Activated CD4-positive, CD25-positive, alpha-beta regulatory T cell (primary cell): ENCODE measurements around the gene TRERF1.
"Not testable (repeated sequence)": the region's sequence is repeated elsewhere in the genome, so short reads cannot be mapped to it uniquely, and the experiment has no call there.

Source experiments
- DNase-seq, 4 experiments: peaks; one replicate each; lab custom pipeline; 2025; lab: John Stamatoyannopoulos, UW

The TRERF1 gene

GRCh38 chr6:42217519-42218367 lies 234.0 kb downstream of the TRERF1 start, which contains the start of gene MRPS10:
TSS of gene MRPS10 (minus strand) at chr6:42217861. CDS start at chr6:42217849, 12 bp downstream.
- DNase-seq: peak; percentile 76 to 83 (median 78)

GRCh38 chr6:42217157-42217518 lies 234.6 kb downstream of the TRERF1 start:
- DNase-seq: no peak

DNA sequence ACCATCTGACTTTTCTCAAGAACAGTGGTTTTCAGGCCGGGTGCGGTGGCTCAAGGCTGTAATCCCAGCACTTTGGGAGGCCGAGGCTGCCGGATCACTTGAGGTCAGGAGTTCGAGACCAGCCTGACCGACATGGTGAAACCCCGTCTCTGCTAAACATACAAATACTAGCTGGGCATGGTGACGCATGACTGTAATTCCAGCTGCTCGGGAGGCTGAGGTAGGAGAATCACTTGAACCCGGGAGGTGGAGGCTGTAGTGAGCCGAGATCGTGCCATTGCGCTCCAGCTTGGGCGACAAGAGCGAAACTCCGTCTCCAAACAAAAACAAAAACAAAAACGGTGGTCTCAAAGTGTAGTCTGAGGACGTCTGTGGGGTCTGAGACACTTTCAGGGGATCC lies 235.2 kb downstream of the TRERF1 start:
- not testable (repeated sequence) for DNase-seq

DNA sequence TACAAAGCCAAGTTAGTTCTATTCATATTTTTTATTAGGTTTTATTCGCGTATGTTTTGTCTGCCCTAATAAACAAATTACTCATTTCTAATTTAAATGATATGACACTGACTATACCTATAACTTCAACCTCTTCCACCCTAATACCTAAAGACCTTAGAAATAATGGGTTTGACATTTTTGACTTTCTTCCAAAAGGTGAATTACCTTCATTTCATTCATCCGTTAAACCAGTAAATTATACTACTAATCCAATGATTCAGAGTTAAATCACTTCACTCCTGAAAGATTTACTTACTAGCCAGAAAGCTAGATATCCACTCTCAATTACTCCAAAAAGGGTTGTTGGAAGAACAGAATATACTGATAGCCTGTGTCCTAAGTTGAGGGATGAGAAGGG lies 239.3 kb downstream of the TRERF1 start:
- DNase-seq: no peak

- DNase-seq: no peak
These were observed 240.0 kb downstream of the TRERF1 start for GRCh38 chr6:42211726-42212125.

GRCh38 chr6:42210551-42210950 lies 241.2 kb downstream of the TRERF1 start:
- DNase-seq: no peak

GRCh38 chr6:42207559-42207958 lies 244.2 kb downstream of the TRERF1 start:
- not testable (repeated sequence) for DNase-seq

- DNase-seq: no peak
These were observed 246.9 kb downstream of the TRERF1 start for GRCh38 chr6:42204768-42205282.

DNA sequence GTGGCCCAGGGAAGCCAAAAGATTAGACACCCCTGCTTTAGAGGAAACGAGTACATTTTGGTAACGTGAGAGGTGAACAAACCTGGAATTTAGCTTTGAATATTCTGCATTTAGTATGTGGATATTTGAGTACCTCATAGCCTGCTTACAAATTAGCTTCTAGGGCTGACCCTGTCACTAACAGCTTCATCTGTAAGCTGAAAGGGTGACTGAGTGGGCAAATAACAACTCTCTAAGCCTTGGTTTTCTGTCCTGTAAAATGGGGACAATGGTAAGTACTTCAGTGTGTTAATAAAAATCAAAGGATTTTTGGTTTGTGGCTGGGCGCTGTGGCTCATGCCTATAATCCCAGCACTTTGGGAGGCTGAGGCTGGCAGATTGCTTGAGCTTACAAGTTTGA lies 248.5 kb downstream of the TRERF1 start:
- no peak for DNase-seq

DNA sequence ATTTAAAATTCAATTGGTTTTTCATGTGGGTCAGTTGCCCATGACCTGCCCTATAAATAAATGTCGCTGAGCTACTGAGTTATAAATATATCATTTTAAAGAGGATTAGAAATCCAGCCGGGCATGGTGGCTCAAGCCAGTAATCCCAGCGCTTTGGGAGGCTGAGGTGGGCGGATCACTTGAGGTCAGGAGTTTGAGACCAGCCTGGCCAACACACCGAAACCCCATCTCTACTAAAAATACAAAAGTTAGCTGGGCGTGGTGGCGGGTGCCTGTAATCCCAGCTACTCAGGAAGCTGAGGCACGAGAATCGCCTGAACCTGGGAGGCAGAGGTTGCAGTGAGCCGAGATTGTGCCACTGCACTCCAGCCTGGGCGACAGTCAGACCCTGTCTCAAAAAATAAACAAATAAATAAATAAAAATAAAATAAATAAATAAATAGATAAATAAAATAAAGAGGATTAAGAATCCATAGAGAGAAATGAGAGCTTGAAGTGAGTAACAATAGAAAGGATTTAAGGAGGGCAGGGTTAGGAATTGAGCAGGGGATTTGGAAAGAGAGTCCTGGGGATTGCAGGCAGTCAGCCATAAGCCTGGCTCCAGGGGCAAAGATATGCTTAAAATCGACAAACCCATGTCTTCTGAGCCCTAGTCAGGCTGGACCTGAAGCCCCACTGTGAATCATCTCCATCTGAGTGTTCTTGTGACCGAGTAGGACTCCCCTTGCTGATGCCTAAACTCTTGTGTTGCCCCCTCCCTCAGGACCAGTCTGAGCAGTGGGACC lies 249.4 kb downstream of the TRERF1 start:
- DNase-seq: not testable (repeated sequence)

GRCh38 chr6:42201382-42201781 lies 250.3 kb downstream of the TRERF1 start:
- DNase-seq: no peak

- no peak for DNase-seq
These were observed 251.7 kb downstream of the TRERF1 start for GRCh38 chr6:42200035-42200434.

GRCh38 chr6:42199106-42199981 lies 252.4 kb downstream of the TRERF1 start:
- no peak for DNase-seq

GRCh38 chr6:42197555-42198362 lies 254.0 kb downstream of the TRERF1 start:
- DNase-seq: no peak

DNA sequence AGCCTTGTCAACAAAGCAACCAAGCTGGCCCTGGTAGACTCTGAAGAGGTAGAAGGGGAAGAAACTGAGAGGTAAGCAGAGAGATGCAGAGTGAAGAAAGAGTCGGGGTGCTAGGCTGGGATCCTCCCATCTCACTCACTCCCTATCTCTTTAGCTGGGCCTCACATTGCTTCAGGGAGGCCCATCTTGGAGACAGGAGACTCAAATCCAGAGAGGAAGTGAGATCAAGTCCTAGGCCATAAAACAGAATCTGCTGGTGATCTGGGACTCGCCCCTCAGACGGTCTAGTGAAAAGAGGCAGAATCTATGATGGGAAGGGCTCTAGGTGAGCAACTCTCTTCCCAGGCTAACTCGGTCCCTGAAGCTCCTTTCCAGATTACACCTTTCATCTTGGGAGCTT lies 256.3 kb downstream of the TRERF1 start:
- DNase-seq: no peak

DNA sequence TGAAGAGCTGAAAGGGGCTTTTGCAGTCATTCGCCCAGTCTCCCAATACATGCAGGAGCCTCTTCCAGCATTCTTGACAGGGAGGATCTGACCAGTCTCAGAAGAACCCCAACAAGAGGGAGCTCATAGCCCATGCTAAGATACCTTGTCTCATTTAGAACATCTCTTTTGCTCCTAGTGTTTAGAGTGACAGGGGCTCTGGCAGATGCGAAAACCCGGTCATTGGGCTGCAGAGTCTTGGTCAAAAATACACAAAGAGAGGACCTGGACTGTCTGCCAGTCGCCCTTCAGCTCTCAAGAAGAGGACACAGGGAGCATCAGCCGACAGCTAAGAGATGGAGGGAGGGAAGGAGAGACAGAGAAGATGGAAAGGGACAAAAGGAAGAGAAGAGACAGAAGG lies 257.7 kb downstream of the TRERF1 start:
- DNase-seq: no peak

GRCh38 chr6:42193491-42193894 lies 258.2 kb downstream of the TRERF1 start:
- DNase-seq: no peak

DNA sequence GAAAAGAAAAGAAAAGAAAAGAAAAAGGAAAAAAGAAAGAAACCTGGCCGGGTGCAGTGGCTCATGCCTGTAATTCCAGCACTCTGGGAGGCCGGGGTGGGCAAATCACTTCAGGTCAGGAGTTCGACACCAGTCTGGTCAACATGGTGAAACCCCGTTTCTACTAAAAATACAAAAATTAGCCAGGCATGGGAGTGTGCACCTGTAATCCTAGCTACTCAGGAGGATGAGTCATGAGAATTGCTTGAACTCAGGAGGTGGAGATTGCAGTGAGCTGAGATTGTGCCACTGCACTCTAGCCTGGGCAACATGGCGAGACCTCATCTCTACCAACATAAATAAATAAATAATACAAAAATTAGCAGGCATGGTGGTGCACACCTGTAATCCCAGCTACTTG lies 259.3 kb downstream of the TRERF1 start:
- DNase-seq: not testable (repeated sequence)

GRCh38 chr6:42190554-42191183 lies 261.1 kb downstream of the TRERF1 start:
- DNase-seq: no peak

DNA sequence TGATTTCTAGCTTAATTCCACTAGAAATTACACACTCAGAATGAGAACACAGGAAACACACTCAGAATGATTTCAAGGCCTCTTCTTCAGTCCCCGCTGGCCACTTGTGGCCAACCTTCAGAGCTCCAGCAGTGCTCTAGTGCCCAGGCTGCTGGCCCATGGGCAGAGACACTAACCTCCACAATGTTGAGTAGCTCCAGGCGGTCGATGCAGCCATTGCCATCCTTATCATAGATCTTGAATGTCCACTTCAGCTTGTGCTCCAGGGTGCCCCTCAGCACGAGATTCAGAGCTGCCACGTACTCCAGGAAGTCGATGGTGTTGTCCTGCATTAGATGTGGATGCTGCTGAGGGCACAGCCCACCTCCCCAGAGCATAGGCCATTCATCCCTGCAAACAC lies 263.3 kb downstream of the TRERF1 start:
- no peak for DNase-seq

DNA sequence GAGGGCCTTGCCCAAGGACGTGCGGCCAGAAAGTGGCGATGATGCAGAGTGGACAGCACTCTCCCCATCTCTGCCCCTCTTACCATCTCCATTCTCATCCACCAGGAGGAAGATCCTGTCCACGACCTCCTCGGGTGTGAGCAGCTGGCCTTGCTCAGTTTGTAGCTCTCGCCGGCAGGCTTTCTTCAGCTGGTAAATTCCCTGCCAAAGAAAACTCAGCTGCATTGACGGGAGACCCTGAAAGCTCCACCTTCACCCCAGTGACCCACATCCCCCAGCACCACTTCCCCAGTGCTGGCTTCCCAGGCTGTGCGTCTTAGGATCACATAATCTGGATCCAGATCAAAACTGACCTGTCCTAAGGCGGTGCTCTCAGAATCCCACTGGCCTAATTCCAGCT lies 266.1 kb downstream of the TRERF1 start:
- no peak for DNase-seq
